H1 (cell line): ENCODE measurements around the gene GTSF1L.

Experiments used
- CTCF ChIP-seq, 3 experiments: IDR thresholded peaks; 1 replicate in 2 of 3; 2 replicates in 1 of 3; pipeline versions ENCODE4 v1.5.1 to v1.6.1; 2011; ENCODE audit warnings: low read length in 3 of 3, mild to moderate bottlenecking in 3 of 3, inconsistent platforms in 2 of 3, low read depth in 1 of 3, moderate library complexity in 1 of 3; ENCODE audit not compliant: insufficient read depth in 1 of 3; ENCODE audit errors: control extremely low read depth in 1 of 3
- EGR1 ChIP-seq: IDR thresholded peaks from 2 replicates; pipeline ENCODE4 v1.6.1; 2011; ENCODE audit warnings: low read depth, low read length, borderline replicate concordance
- SP4 ChIP-seq: IDR thresholded peaks from 2 replicates; pipeline ENCODE4 v1.6.1; 2012; ENCODE audit warnings: low read length, inconsistent platforms
- TCF12 ChIP-seq: IDR thresholded peaks from 2 replicates; pipeline ENCODE4 v1.6.1; 2011; ENCODE audit warnings: low read depth, mild to moderate bottlenecking, low read length

GRCh38 chr20:43690943-43691598 lies 35.7 kb downstream of the GTSF1L start:
- TF ChIP-seq EGR1 (no peak), TCF12 (no peak), SP4 (no peak), CTCF (IDR thresholded peaks at IDR 0.05; ENCODE audit: control extremely low read depth in 1 of 3, insufficient read depth in 1 of 3, low read depth in 1 of 3, low read length in 3 of 3) (no peak)
